ENCODE measurements around the gene HIP1.

DNA sequence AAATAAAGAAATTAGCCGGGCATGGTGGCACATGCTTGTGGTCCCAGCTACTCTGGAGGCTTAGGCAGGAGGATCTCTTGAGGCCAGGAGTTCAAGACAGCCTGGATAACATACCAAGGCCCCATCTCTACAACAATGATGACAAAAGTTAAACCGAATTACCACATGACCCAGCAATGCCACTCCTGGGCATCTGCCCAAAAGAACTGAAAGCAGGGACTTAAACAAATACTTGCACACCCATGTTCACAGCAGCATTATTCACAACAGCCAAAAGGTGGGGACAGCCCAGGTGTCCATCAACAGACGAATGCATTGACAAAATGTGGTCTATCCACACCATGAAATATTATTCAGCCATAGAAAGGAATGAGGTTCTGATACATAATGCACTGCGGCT lies 83.9 kb downstream of the HIP1 start:
- no peak for TF ChIP-seq CTCF (IDR thresholded peaks at IDR 0.05; ENCODE audit: insufficient read depth, low read depth, low read length)
- TF ChIP-seq EZH2 (IDR thresholded peaks at IDR 0.05; ENCODE audit: insufficient read depth, low read length) = no peak

All from astrocyte (in vitro differentiated cells and primary cell).